ENCODE data around the gene DMD.

- TF ChIP-seq EZH2phosphoT487 (IDR thresholded peaks at IDR 0.05; ENCODE audit: borderline replicate concordance) (no peak), CTCF (conservative IDR thresholded peaks at IDR 0.05; ENCODE audit: low read length) (no peak)
Observed at GRCh38 chrX:31808357-31808756, 1403.0 kb downstream of the DMD start.
